Vagina (tissue), 2 donors: ENCODE measurements around the gene GATAD2A.

Source experiments
- CTCF ChIP-seq, 3 experiments: fragments of 450-650 bp in 2 of 3; fragments of 200-600 bp in 1 of 3; sonication (generic) in 1 of 3; IDR thresholded peaks; one replicate each; pipeline ENCODE4 v1.5.1; 2017 to 2019; ENCODE audit warnings: antibody characterized with exemption in 3 of 3, mild to moderate bottlenecking in 2 of 3, moderate library complexity in 2 of 3
- POLR2A ChIP-seq, 2 donors: fragments of 450-650 bp; IDR thresholded peaks; one replicate each; pipeline ENCODE4 v1.6.1; 2017; ENCODE audit warnings: antibody characterized with exemption in 2 of 2, mild to moderate bottlenecking in 2 of 2, moderate library complexity in 2 of 2
- POLR2AphosphoS5 ChIP-seq, 2 donors: sonication (generic); formaldehyde crosslinking; IDR thresholded peaks; one replicate each; pipeline ENCODE4 v1.9.0; 2017; ENCODE audit warnings: antibody characterized with exemption in 2 of 2, mild to moderate bottlenecking in 2 of 2, low read depth in 1 of 2; ENCODE audit not compliant: insufficient read depth in 1 of 2

GRCh38 chr19:19551853-19552192 is 146.3 kb downstream of the GATAD2A start:
- TF ChIP-seq CTCF (IDR thresholded peaks at IDR 0.05): no peak
- no peak for TF ChIP-seq POLR2AphosphoS5 (IDR thresholded peaks at IDR 0.05; ENCODE audit: insufficient read depth in 1 of 2, low read depth in 1 of 2)
- TF ChIP-seq POLR2A (IDR thresholded peaks at IDR 0.05): no peak
